HEK293T (cell line): ENCODE results near the gene NOTCH1.

Source experiments
- CTCF ChIA-PET: fragments of 350-600 bp; formaldehyde crosslinking; extraction: SDS; loops from one replicate; lab custom pipeline; 2021; ENCODE audit warnings: antibody characterized with exemption, inconsistent platforms; lab: Yijun Ruan, JAX
- POLR2A ChIA-PET: fragments of 350-600 bp; formaldehyde crosslinking; extraction: SDS; loops from one replicate; lab custom pipeline; 2020; ENCODE audit warnings: antibody characterized with exemption, inconsistent platforms; lab: Yijun Ruan, JAX
- DNase-seq: peaks from one replicate; pipeline ENCODE4 v3.0.0; 2012; ENCODE audit warnings: mixed read lengths; ENCODE audit errors: extremely low spot score
- ARNT ChIP-seq: fragments of 450-650 bp; IDR thresholded peaks from 2 replicates; pipeline ENCODE4 v1.6.1; 2017; ENCODE audit warnings: mild to moderate bottlenecking
- BHLHE40 ChIP-seq: fragments of 450-650 bp; IDR thresholded peaks from 2 replicates; pipeline ENCODE4 v1.6.1; 2016; ENCODE audit warnings: mild to moderate bottlenecking, moderate library complexity, borderline replicate concordance
- CTBP1 ChIP-seq: fragments of 450-650 bp; IDR thresholded peaks from 2 replicates; pipeline ENCODE4 v1.6.1; 2016; ENCODE audit warnings: borderline replicate concordance
- ELF4 ChIP-seq: fragments of 450-650 bp; IDR thresholded peaks from 2 replicates; pipeline ENCODE4 v1.6.1; 2017; ENCODE audit warnings: antibody characterized with exemption
- FOXA1 ChIP-seq: fragments of 450-650 bp; IDR thresholded peaks from 2 replicates; pipeline ENCODE4 v1.6.1; 2016; ENCODE audit warnings: mild to moderate bottlenecking
- FOXK2 ChIP-seq: fragments of 450-650 bp; IDR thresholded peaks from 2 replicates; pipeline ENCODE4 v1.6.1; 2016; ENCODE audit warnings: mild to moderate bottlenecking
- FOXM1 ChIP-seq: fragments of 450-650 bp; IDR thresholded peaks from 2 replicates; pipeline ENCODE4 v1.6.1; 2017; ENCODE audit warnings: mild to moderate bottlenecking, borderline replicate concordance
- HDGF ChIP-seq: fragments of 450-650 bp; IDR thresholded peaks from 2 replicates; pipeline ENCODE4 v1.6.1; 2017; ENCODE audit warnings: antibody characterized with exemption, borderline replicate concordance
- L3MBTL2 ChIP-seq: fragments of 450-650 bp; conservative IDR thresholded peaks from 2 replicates; pipeline ENCODE4 v1.6.1; 2016; ENCODE audit warnings: mild to moderate bottlenecking
- LEF1 ChIP-seq: fragments of 450-650 bp; IDR thresholded peaks from 2 replicates; pipeline ENCODE4 v1.6.1; 2017; ENCODE audit warnings: mild to moderate bottlenecking, borderline replicate concordance
- NFRKB ChIP-seq: fragments of 450-650 bp; IDR thresholded peaks from 2 replicates; pipeline ENCODE4 v1.6.1; 2016; ENCODE audit warnings: mild to moderate bottlenecking, moderate library complexity
- PKNOX1 ChIP-seq: fragments of 450-650 bp; IDR thresholded peaks from 2 replicates; pipeline ENCODE4 v1.6.1; 2016
- SP1 ChIP-seq: fragments of 450-650 bp; IDR thresholded peaks from 2 replicates; pipeline ENCODE4 v1.6.1; 2017
- SUZ12 ChIP-seq: fragments of 450-650 bp; IDR thresholded peaks from 2 replicates; pipeline ENCODE4 v1.6.1; 2016; ENCODE audit warnings: mild to moderate bottlenecking
- TARDBP ChIP-seq: fragments of 450-650 bp; IDR thresholded peaks from 2 replicates; pipeline ENCODE4 v1.6.1; 2016
- ZNF384 ChIP-seq: fragments of 450-650 bp; IDR thresholded peaks from 2 replicates; pipeline ENCODE4 v1.6.1; 2016

NOTCH1 gene

GRCh38 chr9:136487672-136488071 is 58.2 kb downstream of the NOTCH1 start:
- DNase-seq: no peak
- TF ChIP-seq SUZ12: no peak
- ChIA-PET POLR2A (interaction anchor here (1.1 kb wide), 1 partner anchor 40 kb away, joined by 3 read pairs; no protein-coding TSS in a partner anchor), CTCF (interaction anchor here (0.7 to 2.1 kb wide), 4 partner anchors 53 to 202 kb away, joined by 3 to 10 read pairs (median 4); no protein-coding TSS in a partner anchor)

DNA sequence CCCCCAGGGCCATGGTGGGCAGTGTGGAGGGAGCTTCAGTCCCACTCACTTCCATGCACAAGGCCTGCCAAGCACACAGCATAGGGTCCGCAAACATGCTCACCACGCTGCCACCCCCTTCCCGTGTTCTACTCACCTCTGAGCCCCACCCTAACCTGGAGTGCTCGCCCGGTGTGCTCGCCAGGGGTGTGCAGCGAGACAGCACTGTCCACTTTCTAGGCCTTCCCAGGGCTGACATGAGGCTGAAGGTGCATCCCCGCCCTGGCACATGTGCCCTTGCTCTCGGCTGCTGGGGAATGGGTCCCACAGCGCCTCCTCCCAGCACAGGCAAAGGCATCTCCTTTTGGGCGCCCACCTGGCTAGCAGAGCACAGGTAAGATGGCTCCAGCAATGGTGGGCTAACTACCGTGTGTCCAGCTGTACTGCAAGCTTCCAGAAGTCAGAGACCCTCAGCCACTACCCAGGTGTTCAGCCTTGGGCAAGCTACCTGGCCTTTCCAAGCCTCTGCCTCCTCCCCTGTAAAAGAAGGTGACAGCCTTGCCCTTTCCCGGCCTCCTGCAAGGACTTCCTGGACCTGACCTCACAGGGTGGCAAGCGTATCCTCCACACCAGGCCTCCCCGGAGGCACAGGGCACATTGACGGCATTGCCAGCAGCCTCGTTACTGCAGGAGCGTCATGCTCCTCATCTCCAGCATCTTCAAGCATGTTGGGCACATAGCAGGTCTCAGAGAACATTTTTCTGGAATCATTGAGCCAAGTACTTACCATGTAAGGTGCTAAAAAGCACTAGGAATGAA is 58.8 kb downstream of the NOTCH1 start:
- ChIA-PET POLR2A (interaction anchor here (1.1 kb wide), 1 partner anchor 40 kb away, joined by 3 read pairs; no protein-coding TSS in a partner anchor), CTCF (interaction anchor here (1.0 to 2.8 kb wide), 3 partner anchors 54 to 145 kb away, joined by 4 to 13 read pairs (median 10); no protein-coding TSS in a partner anchor)
- TF ChIP-seq FOXK2 (no peak), TARDBP (no peak), LEF1 (no peak), SP1 (no peak), ZNF384 (no peak), ELF4 (no peak), SUZ12 (no peak), PKNOX1 (no peak), CTBP1 (no peak), L3MBTL2 (no peak), FOXA1 (no peak), NFRKB (no peak), BHLHE40 (no peak), ARNT (no peak)
- DNase-seq: no peak

GRCh38 chr9:136486131-136486530 is 59.7 kb downstream of the NOTCH1 start:
- POLR2A ChIA-PET: no interaction called here
- TF ChIP-seq NFRKB: no peak
- no peak for TF ChIP-seq ZNF384
- no peak for TF ChIP-seq TARDBP
- no peak for TF ChIP-seq SP1
- no peak for TF ChIP-seq ELF4
- no peak for TF ChIP-seq SUZ12
- no peak for TF ChIP-seq LEF1
- no peak for TF ChIP-seq BHLHE40
- no peak for TF ChIP-seq L3MBTL2
- TF ChIP-seq FOXK2: no peak
- no peak for TF ChIP-seq PKNOX1
- TF ChIP-seq CTBP1: no peak
- CTCF ChIA-PET: interaction anchor here (0.7 to 2.8 kb wide), 2 partner anchors 143 to 146 kb away, joined by 5 to 13 read pairs; no protein-coding TSS in a partner anchor
- DNase-seq: no peak

DNA sequence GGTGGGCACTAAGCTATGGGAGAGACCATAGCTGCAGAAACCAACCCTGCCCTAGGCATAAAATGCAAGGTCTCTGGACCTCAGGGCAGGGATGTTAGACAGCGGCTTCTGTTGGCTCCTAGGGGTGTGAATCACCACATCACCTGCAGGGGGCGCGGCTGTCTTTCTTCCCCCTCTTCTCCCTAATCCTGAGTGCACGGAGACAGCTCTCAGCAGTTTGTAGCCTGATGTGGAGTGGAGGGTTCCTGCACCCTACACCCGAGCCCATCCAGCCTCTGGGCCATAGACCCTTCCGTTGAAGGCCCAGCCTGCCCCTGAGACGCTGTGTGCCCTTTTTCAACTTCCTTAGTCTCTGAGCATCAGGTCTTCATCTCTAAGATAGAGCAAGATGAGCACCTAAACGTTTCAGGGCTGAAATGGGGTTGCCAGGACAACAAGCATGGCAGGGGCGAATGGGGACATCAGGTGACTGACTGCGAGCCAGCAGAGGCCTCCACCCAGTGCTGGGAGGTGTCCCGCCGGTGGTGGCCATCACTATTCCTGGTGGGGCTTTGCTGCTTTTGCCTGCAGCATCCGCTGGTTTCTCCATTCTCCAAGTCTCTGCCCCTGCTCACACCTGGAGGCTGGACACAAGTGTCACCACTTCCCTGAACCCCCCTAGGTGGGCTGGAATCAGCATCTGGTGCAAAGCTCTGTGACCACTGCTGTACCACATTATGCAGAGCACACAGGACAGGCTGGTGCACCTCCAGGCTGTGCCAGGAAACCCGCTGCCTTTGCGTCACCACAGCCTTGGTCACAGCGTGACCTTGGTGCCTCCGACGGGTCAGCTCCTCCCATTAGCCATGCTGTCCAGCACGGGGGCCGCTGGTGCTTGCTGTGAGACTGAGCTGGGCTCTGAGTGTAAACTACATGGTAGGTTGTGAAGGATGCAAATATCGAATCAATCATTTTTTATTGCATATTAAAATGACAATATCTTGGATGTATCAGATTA is 60.5 kb downstream of the NOTCH1 start:
- ChIA-PET CTCF (interaction anchor here (0.6 to 2.8 kb wide), 9 partner anchors 27 to 220 kb away, joined by 3 to 13 read pairs (median 3); no protein-coding TSS in a partner anchor), POLR2A (interaction anchor here (1.3 kb wide), 1 partner anchor 122 kb away, joined by 3 read pairs; the partner anchor contains the start of gene DNLZ)
- DNase-seq: peak; percentile 76
- TF ChIP-seq SUZ12 (no peak), PKNOX1 (no peak), BHLHE40 (no peak), CTBP1 (no peak), FOXA1 (no peak), NFRKB (no peak), ARNT (no peak), TARDBP (no peak), ZNF384 (no peak), LEF1 (no peak), SP1 (no peak), L3MBTL2 (no peak), FOXK2 (no peak)

GRCh38 chr9:136484153-136485048 is 61.4 kb downstream of the NOTCH1 start:
- DNase-seq: no peak
- CTCF ChIA-PET: interaction anchor here (0.7 to 2.8 kb wide), 6 partner anchors 26 to 187 kb away, joined by 3 to 13 read pairs (median 3); no protein-coding TSS in a partner anchor
- POLR2A ChIA-PET: interaction anchor here (0.6 to 1.3 kb wide), 6 partner anchors 12 to 229 kb away, joined by 3 to 4 read pairs (median 3); partner anchors contain the start of gene DNLZ
- TF ChIP-seq L3MBTL2 (no peak), FOXK2 (no peak), ELF4 (no peak), LEF1 (no peak), ARNT (no peak), ZNF384 (no peak), HDGF (no peak), PKNOX1 (no peak), FOXA1 (no peak), FOXM1 (no peak), NFRKB (no peak), TARDBP (no peak), CTBP1 (no peak), SUZ12 (no peak), BHLHE40 (no peak)
